Measurements from ENCODE around the gene SEPTIN5. TPM values are rescaled to one million over a fixed set of nuclear protein-coding genes. Genes with fewer than 3 reads are reported as not detected.

SEPTIN5 gene
- polyA plus RNA-seq, 1 of the 3 experiments (the other 2 are of a cell fraction): 14.0 TPM

DNA sequence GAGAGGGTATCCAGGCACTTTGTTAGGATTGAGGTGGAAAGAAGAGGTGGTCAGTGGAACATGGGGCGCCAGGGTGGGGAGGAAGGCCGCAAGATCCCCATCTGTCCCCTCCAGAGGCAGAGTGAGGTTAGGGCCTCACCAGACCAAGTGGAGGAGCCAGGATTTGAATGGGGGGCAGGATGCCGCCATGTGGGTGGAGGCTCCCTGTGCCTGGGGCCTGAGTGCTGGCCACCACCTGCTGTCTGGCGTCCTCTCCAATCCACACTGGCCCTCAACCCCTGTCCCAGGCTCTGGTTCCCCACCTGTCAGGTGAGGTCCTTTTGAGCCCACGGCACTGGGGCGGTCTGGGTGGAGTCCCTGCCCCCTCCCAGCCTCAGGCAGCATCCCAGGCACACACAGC is 28.8 kb downstream of the SEPTIN5 start:
- Histone ChIP-seq H3K4me2 (no peak overlapping the region), H3K9ac (no peak overlapping the region), H3K9me3 (no peaks in the 10 kb centered on the region), H3K27ac (ENCODE audit: low read depth in 2 of 2, low read length in 1 of 2) (no peak overlapping the region), H3K4me1 (ENCODE audit: control insufficient read depth in 1 of 2, insufficient read depth in 2 of 2, low read depth in 1 of 2, low read length in 1 of 2) (peaks cover 0 to 10% of the 10 kb centered on the region in 2 experiments; a peak in 1 of 4 replicates), H3K9me2 (no peaks in the 10 kb centered on the region), H4K20me1 (ENCODE audit: insufficient read depth) (no peaks in the 10 kb centered on the region), H3K4me3 (ENCODE audit: low read depth in 2 of 2, low read length in 1 of 2) (no peak overlapping the region), H3K36me3 (replicated peaks in 1 of 2; ENCODE audit: control insufficient read depth in 1 of 2, insufficient read depth in 2 of 2, low read length in 1 of 2) (no peaks in the 10 kb centered on the region), H3F3A (replicated peaks; ENCODE audit: insufficient read depth) (no peaks in the 10 kb centered on the region), H3K79me2 (ENCODE audit: insufficient read depth) (no peaks in the 10 kb centered on the region), H3K27me3 (ENCODE audit: insufficient read depth) (no peaks in the 10 kb centered on the region), H2AFZ (ENCODE audit: low read depth) (no peak overlapping the region)
- 90% methylated on average over 6 of the region's 6 CpGs for WGBS (ENCODE audit: low lambda C conversion rate)
- ChIA-PET CTCF (interaction anchor here (1.0 to 5.1 kb wide), 5 partner anchors 12 to 171 kb away, joined by 3 to 49 read pairs (median 4); no protein-coding TSS in a partner anchor), POLR2A (no interaction called here)
- DNase-seq: no peak
- TF ChIP-seq YY1 (IDR thresholded peaks at IDR 0.05; ENCODE audit: low read depth) (no peak), RFX5 (IDR thresholded peaks at IDR 0.05; ENCODE audit: low read length) (no peak), TCF12 (IDR thresholded peaks at IDR 0.05) (no peak), RCOR1 (IDR thresholded peaks at IDR 0.05; ENCODE audit: low read length) (no peak), GABPA (IDR thresholded peaks at IDR 0.05; ENCODE audit: low read depth) (no peak), EP300 (IDR thresholded peaks at IDR 0.05; ENCODE audit: borderline replicate concordance in 1 of 2, low read depth in 1 of 2, low read length in 1 of 2) (no peak), CHD2 (IDR thresholded peaks at IDR 0.05; ENCODE audit: low read length, partially characterized antibody) (no peak), ELF1 (IDR thresholded peaks at IDR 0.05) (no peak), NFIC (IDR thresholded peaks at IDR 0.05; ENCODE audit: borderline replicate concordance) (no peak), EZH2phosphoT487 (IDR thresholded peaks at IDR 0.05; ENCODE audit: borderline replicate concordance, low read depth) (no peak), MXI1 (IDR thresholded peaks at IDR 0.05; ENCODE audit: low read depth, low read length) (no peak)
- TF ChIP-seq, protein P1, sequence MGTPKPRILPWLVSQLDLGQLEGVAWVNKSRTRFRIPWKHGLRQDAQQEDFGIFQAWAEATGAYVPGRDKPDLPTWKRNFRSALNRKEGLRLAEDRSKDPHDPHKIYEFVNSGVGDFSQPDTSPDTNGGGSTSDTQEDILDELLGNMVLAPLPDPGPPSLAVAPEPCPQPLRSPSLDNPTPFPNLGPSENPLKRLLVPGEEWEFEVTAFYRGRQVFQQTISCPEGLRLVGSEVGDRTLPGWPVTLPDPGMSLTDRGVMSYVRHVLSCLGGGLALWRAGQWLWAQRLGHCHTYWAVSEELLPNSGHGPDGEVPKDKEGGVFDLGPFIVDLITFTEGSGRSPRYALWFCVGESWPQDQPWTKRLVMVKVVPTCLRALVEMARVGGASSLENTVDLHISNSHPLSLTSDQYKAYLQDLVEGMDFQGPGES (IDR thresholded peaks at IDR 0.05; ENCODE audit: low read depth, low read length): no peak
- TF ChIP-seq, protein P2, sequence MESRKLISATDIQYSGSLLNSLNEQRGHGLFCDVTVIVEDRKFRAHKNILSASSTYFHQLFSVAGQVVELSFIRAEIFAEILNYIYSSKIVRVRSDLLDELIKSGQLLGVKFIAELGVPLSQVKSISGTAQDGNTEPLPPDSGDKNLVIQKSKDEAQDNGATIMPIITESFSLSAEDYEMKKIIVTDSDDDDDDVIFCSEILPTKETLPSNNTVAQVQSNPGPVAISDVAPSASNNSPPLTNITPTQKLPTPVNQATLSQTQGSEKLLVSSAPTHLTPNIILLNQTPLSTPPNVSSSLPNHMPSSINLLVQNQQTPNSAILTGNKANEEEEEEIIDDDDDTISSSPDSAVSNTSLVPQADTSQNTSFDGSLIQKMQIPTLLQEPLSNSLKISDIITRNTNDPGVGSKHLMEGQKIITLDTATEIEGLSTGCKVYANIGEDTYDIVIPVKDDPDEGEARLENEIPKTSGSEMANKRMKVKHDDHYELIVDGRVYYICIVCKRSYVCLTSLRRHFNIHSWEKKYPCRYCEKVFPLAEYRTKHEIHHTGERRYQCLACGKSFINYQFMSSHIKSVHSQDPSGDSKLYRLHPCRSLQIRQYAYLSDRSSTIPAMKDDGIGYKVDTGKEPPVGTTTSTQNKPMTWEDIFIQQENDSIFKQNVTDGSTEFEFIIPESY (IDR thresholded peaks at IDR 0.05; ENCODE audit: borderline replicate concordance, low read depth): no peak
- TF ChIP-seq, protein P3, sequence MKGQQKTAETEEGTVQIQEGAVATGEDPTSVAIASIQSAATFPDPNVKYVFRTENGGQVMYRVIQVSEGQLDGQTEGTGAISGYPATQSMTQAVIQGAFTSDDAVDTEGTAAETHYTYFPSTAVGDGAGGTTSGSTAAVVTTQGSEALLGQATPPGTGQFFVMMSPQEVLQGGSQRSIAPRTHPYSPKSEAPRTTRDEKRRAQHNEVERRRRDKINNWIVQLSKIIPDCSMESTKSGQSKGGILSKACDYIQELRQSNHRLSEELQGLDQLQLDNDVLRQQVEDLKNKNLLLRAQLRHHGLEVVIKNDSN (IDR thresholded peaks at IDR 0.05; ENCODE audit: borderline replicate concordance, low read depth): no peak
- TF ChIP-seq, protein P4, sequence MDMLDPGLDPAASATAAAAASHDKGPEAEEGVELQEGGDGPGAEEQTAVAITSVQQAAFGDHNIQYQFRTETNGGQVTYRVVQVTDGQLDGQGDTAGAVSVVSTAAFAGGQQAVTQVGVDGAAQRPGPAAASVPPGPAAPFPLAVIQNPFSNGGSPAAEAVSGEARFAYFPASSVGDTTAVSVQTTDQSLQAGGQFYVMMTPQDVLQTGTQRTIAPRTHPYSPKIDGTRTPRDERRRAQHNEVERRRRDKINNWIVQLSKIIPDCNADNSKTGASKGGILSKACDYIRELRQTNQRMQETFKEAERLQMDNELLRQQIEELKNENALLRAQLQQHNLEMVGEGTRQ (IDR thresholded peaks at IDR 0.05; ENCODE audit: borderline replicate concordance, low read depth, low read length): no peak
